OCI-LY3 (cell line): ENCODE measurements around the gene UBE3D.

ENCODE experiments used
- CTCF ChIP-seq: fragments of 200-600, 300-600 bp; sonication (generic); IDR thresholded peaks from 2 replicates; pipeline ENCODE4 v1.5.1; 2014; ENCODE audit warnings: antibody characterized with exemption, low read length, low read depth
- EZH2phosphoT487 ChIP-seq: fragments of 200-600 bp; shearing (Covaris generic); IDR thresholded peaks from 2 replicates; pipeline ENCODE4 v1.6.1; 2018; ENCODE audit warnings: antibody characterized with exemption, mixed run types, low read depth

GRCh38 chr6:83092756-83093399 is 27.2 kb upstream of the UBE3D start:
- TF ChIP-seq CTCF (no peak), EZH2phosphoT487 (no peak)
